ENCODE measurements around the gene ZDHHC11B. TPM values are rescaled to one million over a fixed set of nuclear protein-coding genes. Genes with fewer than 3 reads are reported as not detected.

Gene ZDHHC11B
- total and polyA plus RNA-seq, 2 experiments from 2014 or later = 4.2 to 4.4 TPM

GRCh38 chr5:660491-661030, 124.0 kb downstream of the ZDHHC11B start:
- no peaks in the 10 kb centered on the region for H3K4me1 ChIP-seq (ENCODE audit: low read depth)
- no peak for DNase-seq (ENCODE audit: low read depth in 1 of 2, low spot score in 1 of 2)
- no peak for TF ChIP-seq CTCF (IDR thresholded peaks at IDR 0.05; ENCODE audit: low read depth, low read length)
- no peaks in the 10 kb centered on the region for H3K27me3 ChIP-seq
- no peaks in the 10 kb centered on the region for H3K9me3 ChIP-seq (ENCODE audit: low read depth)
- H3K36me3 ChIP-seq = peaks cover 2% of the 10 kb centered on the region
- no peak overlapping the region for H3K4me3 ChIP-seq
- H3K27ac ChIP-seq = no peak overlapping the region

Other genes starting within 250 kb of the ZDHHC11B start
- gene CEP72, start 172.4 kb downstream of the ZDHHC11B start, total RNA-seq = 3.5 and 8.5 TPM in 2 replicates
- gene CEP72, start 172.4 kb downstream of the ZDHHC11B start, polyA plus RNA-seq = 6.6 and 9.0 TPM in 2 replicates
- gene TPPP, start 91.4 kb downstream of the ZDHHC11B start, total RNA-seq = 7.3 and 7.7 TPM in 2 replicates
- 2.6 and 3.7 TPM in 2 replicates for gene TPPP, start 91.4 kb downstream of the ZDHHC11B start, polyA plus RNA-seq
- 12.4 and 12.7 TPM in 2 replicates for gene ZDHHC11, start 66.3 kb upstream of the ZDHHC11B start, total RNA-seq
- gene ZDHHC11, start 66.3 kb upstream of the ZDHHC11B start, polyA plus RNA-seq = 5.0 and 12.4 TPM in 2 replicates
- 23.5 and 36.9 TPM in 2 replicates for gene BRD9, start 108.1 kb upstream of the ZDHHC11B start, total RNA-seq
- gene BRD9, start 108.1 kb upstream of the ZDHHC11B start, polyA plus RNA-seq = 20.8 and 24.5 TPM in 2 replicates
- gene TRIP13, start 108.2 kb upstream of the ZDHHC11B start, total RNA-seq = 9.8 and 10.4 TPM in 2 replicates
- 12.4 and 19.2 TPM in 2 replicates for gene TRIP13, start 108.2 kb upstream of the ZDHHC11B start, polyA plus RNA-seq
- 3.4 and 4.4 TPM in 2 replicates for gene NKD2, start 224.1 kb upstream of the ZDHHC11B start, total RNA-seq
- gene NKD2, start 224.1 kb upstream of the ZDHHC11B start, polyA plus RNA-seq = 3.9 and 7.4 TPM in 2 replicates